LNCaP clone FGC (cell line): ENCODE results near the gene DPP8.

Experiments
- DNase-seq: peaks from one replicate; pipeline ENCODE4 v3.0.0-alpha.2; 2011; ENCODE audit warnings: low read depth
- H3K4me3 ChIP-seq: 2 replicates; pipeline ENCODE4 v1.5.1; 2011; ENCODE audit warnings: mild to moderate bottlenecking, low read depth, low read length, control low read depth
- CTCF ChIP-seq: IDR thresholded peaks from 2 replicates; pipeline ENCODE4 v1.5.1; 2012; ENCODE audit warnings: mild to moderate bottlenecking; ENCODE audit not compliant: control insufficient read depth, insufficient read depth; ENCODE audit errors: extremely low read depth

Gene DPP8

GRCh38 chr15:65411465-65412071, 105.9 kb downstream of the DPP8 start:
- TF ChIP-seq CTCF: no peak
- DNase-seq: no peak

GRCh38 chr15:65410972-65411371, 106.5 kb downstream of the DPP8 start:
- TF ChIP-seq CTCF: no peak

More at GRCh38 chr15:65411465-65412071, 105.9 kb downstream of the DPP8 start:
- H3K4me3 ChIP-seq: no peak overlapping the region

GRCh38 chr15:65410036-65410435, 107.5 kb downstream of the DPP8 start:
- no peak for TF ChIP-seq CTCF
- no peak for DNase-seq

More at GRCh38 chr15:65410972-65411371, 106.5 kb downstream of the DPP8 start:
- H3K4me3 ChIP-seq: no peak overlapping the region
- no peak for DNase-seq

GRCh38 chr15:65409036-65409631, 108.4 kb downstream of the DPP8 start:
- DNase-seq: no peak
- H3K4me3 ChIP-seq: no peak overlapping the region
- no peak for TF ChIP-seq CTCF

More at GRCh38 chr15:65410036-65410435, 107.5 kb downstream of the DPP8 start:
- no peak overlapping the region for H3K4me3 ChIP-seq

- no peak overlapping the region for H3K4me3 ChIP-seq
- no peak for DNase-seq
- TF ChIP-seq CTCF: no peak
Observed at GRCh38 chr15:65408324-65409035, 109.0 kb downstream of the DPP8 start.

GRCh38 chr15:65406424-65407000, 111.0 kb downstream of the DPP8 start:
- no peak for DNase-seq
- H3K4me3 ChIP-seq: no peak overlapping the region
- no peak for TF ChIP-seq CTCF
